ENCODE measurements around the gene ITGB8.

- TF ChIP-seq, protein P1, sequence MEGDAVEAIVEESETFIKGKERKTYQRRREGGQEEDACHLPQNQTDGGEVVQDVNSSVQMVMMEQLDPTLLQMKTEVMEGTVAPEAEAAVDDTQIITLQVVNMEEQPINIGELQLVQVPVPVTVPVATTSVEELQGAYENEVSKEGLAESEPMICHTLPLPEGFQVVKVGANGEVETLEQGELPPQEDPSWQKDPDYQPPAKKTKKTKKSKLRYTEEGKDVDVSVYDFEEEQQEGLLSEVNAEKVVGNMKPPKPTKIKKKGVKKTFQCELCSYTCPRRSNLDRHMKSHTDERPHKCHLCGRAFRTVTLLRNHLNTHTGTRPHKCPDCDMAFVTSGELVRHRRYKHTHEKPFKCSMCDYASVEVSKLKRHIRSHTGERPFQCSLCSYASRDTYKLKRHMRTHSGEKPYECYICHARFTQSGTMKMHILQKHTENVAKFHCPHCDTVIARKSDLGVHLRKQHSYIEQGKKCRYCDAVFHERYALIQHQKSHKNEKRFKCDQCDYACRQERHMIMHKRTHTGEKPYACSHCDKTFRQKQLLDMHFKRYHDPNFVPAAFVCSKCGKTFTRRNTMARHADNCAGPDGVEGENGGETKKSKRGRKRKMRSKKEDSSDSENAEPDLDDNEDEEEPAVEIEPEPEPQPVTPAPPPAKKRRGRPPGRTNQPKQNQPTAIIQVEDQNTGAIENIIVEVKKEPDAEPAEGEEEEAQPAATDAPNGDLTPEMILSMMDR (IDR thresholded peaks at IDR 0.05): no peak
- no peak for TF ChIP-seq ZFX (IDR thresholded peaks at IDR 0.05; ENCODE audit: borderline replicate concordance)
Observed at GRCh38 chr7:20438694-20439376, 108.1 kb downstream of the ITGB8 start.

All from 22Rv1 (cell line).